Glutamatergic neuron (in vitro differentiated cells): ENCODE results near the gene SPEM1. TPM values are rescaled to one million over a fixed set of nuclear protein-coding genes. Genes with fewer than 3 reads are reported as not detected.

Experiments used
- DNase-seq: peaks from one replicate; pipeline ENCODE4 v3.0.0; 2022
- H3K27ac Mint-ChIP-seq: one replicate; pipeline ENCODE4 v1.8.0; 2020; ENCODE audit warnings: mild to moderate bottlenecking, mixed read lengths, inconsistent platforms; ENCODE audit not compliant: unreplicated experiment
- H3K27me3 Mint-ChIP-seq: one replicate; pipeline ENCODE4 v1.8.0; 2020; ENCODE audit warnings: mild to moderate bottlenecking, moderate library complexity, mixed read lengths, inconsistent platforms; ENCODE audit not compliant: unreplicated experiment
- H3K36me3 Mint-ChIP-seq: one replicate; pipeline ENCODE4 v1.8.0; 2020; ENCODE audit warnings: mild to moderate bottlenecking, mixed read lengths, inconsistent platforms; ENCODE audit not compliant: unreplicated experiment
- H3K4me1 Mint-ChIP-seq: one replicate; pipeline ENCODE4 v1.8.0; 2020; ENCODE audit warnings: mild to moderate bottlenecking, low read depth, mixed read lengths, inconsistent platforms; ENCODE audit not compliant: unreplicated experiment
- H3K4me3 Mint-ChIP-seq: one replicate; pipeline ENCODE4 v1.8.0; 2020; ENCODE audit warnings: mild to moderate bottlenecking, mixed read lengths, inconsistent platforms; ENCODE audit not compliant: unreplicated experiment
- H3K9me3 Mint-ChIP-seq: one replicate; pipeline ENCODE4 v1.8.0; 2020; ENCODE audit warnings: mild to moderate bottlenecking, moderate library complexity, mixed read lengths, inconsistent platforms; ENCODE audit not compliant: unreplicated experiment
- total RNA-seq: library from RNA; stranded (reverse); fragmentation: NEBNext Ultra II Directional; extraction: Animal tissue kit (Norgen Biotek cat#: 25700); gene quantifications from one replicate; pipeline ENCODE4 v1.2.1, GENCODE V29; 2021; ENCODE audit not compliant: unreplicated experiment
- TF ChIP-seq, protein P1 (sequence below): fragments of 200-600 bp; sonication (generic); IDR thresholded peaks from one replicate; pipeline ENCODE4 v1.5.0; 2021; ENCODE audit not compliant: partially characterized antibody, unreplicated experiment

The SPEM1 gene
- total RNA-seq, 1 donor from 2014 or later, result not detected

GRCh38 chr17:7380855-7381683 is 39.1 kb upstream of the SPEM1 start, which contains the start of gene TNK1:
TSS of gene TNK1 (plus strand) at chr17:7381089. CDS start at chr17:7382927, 1,838 bp downstream.
- Mint-ChIP-seq H3K27me3 (peaks cover 27% of the 10 kb centered on the region), H3K27ac (no peak within 1 kb of the TSS), H3K9me3 (peaks cover 24% of the 10 kb centered on the region), H3K36me3 (peaks cover 8% of the 10 kb centered on the region), H3K4me1 (peaks cover 3% of the 10 kb centered on the region), H3K4me3 (peak within 1 kb of the TSS; percentile 63)
- TF ChIP-seq, protein P1, sequence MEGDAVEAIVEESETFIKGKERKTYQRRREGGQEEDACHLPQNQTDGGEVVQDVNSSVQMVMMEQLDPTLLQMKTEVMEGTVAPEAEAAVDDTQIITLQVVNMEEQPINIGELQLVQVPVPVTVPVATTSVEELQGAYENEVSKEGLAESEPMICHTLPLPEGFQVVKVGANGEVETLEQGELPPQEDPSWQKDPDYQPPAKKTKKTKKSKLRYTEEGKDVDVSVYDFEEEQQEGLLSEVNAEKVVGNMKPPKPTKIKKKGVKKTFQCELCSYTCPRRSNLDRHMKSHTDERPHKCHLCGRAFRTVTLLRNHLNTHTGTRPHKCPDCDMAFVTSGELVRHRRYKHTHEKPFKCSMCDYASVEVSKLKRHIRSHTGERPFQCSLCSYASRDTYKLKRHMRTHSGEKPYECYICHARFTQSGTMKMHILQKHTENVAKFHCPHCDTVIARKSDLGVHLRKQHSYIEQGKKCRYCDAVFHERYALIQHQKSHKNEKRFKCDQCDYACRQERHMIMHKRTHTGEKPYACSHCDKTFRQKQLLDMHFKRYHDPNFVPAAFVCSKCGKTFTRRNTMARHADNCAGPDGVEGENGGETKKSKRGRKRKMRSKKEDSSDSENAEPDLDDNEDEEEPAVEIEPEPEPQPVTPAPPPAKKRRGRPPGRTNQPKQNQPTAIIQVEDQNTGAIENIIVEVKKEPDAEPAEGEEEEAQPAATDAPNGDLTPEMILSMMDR, result no peak
- DNase-seq, result peak; percentile 29

DNA sequence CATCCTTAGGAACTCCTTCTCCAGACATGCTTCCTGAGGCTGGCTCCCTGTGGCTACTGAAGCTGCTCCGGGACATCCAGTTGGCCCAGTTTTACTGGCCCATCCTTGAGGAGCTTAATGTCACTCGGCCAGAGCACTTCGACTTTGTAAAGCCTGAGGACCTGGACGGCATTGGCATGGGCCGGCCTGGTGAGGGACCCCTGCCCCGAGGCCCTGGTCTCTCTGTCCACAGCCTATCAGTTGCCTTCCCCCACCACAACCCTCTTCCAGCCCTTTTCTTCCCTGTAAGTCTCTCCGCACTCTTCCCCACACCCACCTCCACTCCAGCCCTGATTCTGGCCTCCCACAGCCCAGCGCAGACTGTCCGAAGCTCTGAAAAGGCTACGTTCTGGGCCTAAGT is 37.2 kb upstream of the SPEM1 start:
- Mint-ChIP-seq H3K4me3 (no peak overlapping the region), H3K36me3 (peaks cover 8% of the 10 kb centered on the region)
- DNase-seq, result no peak

GRCh38 chr17:7383371-7383741 is 36.8 kb upstream of the SPEM1 start:
- TF ChIP-seq, protein P1, result no peak
- peaks cover 8% of the 10 kb centered on the region for H3K36me3 Mint-ChIP-seq
- H3K27ac Mint-ChIP-seq, result no peak overlapping the region
- H3K4me1 Mint-ChIP-seq, result peaks cover 3% of the 10 kb centered on the region
- H3K27me3 Mint-ChIP-seq, result peaks cover 27% of the 10 kb centered on the region
- DNase-seq, result no peak
- H3K4me3 Mint-ChIP-seq, result no peak overlapping the region
- peaks cover 27% of the 10 kb centered on the region for H3K9me3 Mint-ChIP-seq

More for the DNA sequence above, 37.2 kb upstream of the SPEM1 start:
- Mint-ChIP-seq H3K27ac (no peak overlapping the region), H3K27me3 (peaks cover 27% of the 10 kb centered on the region), H3K9me3 (peaks cover 27% of the 10 kb centered on the region), H3K4me1 (peaks cover 3% of the 10 kb centered on the region)
- TF ChIP-seq, protein P1, result no peak

DNA sequence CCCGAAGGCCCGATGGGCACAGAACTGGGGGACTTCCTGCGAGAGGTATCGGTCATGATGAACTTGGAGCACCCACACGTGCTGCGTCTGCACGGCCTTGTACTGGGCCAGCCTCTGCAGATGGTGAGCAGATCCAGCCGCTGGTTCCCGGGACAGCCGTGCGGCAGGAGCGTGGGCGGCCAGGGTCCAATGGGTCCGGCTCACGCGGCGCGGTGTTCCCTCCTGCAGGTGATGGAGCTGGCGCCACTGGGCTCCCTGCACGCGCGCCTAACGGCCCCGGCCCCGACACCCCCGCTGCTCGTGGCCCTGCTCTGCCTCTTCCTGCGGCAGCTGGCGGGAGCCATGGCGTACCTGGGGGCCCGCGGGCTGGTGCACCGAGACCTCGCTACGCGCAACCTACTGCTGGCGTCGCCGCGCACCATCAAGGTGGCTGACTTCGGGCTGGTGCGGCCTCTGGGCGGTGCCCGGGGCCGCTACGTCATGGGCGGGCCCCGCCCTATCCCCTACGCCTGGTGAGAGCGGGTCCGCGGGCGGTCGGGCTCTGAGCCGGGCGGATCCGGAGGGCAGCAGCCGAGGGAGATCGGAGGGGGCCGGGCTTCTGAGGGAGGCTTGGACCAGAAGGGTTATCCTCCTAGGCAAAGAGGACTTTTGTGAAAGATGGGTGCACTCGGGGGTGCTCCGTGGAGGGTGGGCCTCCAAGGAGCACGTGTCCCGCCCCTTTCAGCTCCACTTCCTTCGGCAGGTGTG is 36.2 kb upstream of the SPEM1 start:
- H3K4me3 Mint-ChIP-seq, result no peak overlapping the region
- H3K4me1 Mint-ChIP-seq, result peaks cover 3% of the 10 kb centered on the region
- peaks cover 27% of the 10 kb centered on the region for H3K27me3 Mint-ChIP-seq
- peaks cover 7% of the 10 kb centered on the region for H3K36me3 Mint-ChIP-seq
- H3K27ac Mint-ChIP-seq, result no peak overlapping the region
- TF ChIP-seq, protein P1, result no peak
- H3K9me3 Mint-ChIP-seq, result peaks cover 25% of the 10 kb centered on the region
- peak; percentile 82 for DNase-seq
